SW480 (cell line): ENCODE results near the gene DNAJB13.
"Not testable (repeated sequence)": the region's sequence is repeated elsewhere in the genome, so short reads cannot be mapped to it uniquely, and the experiment has no call there.

Source experiments
- DNase-seq: peaks from one replicate; pipeline ENCODE4 v3.0.0-alpha.2; 2016; ENCODE audit warnings: low spot score

The DNAJB13 gene

DNA sequence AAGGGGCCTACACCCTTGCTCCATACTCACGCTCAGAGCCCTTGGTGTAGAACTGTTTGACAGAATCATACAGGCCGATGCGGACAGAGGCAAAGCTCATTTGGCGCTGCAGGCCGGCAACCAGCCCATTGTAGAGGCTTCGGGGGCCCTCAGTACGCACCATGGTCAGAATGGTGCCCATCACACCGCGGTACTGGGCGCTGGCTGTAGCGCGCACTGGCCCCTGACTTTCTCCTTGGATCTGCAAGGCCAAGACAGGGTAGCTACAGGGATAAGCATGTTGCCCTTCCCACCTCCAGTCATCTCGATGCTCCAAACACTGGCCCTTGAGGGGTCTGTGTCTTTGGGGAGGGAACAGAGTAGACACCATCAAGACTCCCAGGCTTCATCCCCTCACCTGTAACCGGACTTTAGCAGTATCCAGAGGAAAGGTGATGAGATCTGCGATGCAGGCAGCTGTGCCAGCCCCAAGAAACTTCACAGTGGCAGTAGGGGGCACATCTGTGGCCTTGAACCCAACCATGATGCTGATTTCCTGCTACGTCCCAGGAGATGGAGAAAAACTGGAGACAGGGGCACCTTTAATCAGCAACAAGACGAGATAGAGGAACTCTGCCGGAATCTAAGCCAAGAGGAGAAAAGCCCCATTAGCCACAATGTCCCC, 27.2 kb downstream of the DNAJB13 start:
- DNase-seq = no peak

DNA sequence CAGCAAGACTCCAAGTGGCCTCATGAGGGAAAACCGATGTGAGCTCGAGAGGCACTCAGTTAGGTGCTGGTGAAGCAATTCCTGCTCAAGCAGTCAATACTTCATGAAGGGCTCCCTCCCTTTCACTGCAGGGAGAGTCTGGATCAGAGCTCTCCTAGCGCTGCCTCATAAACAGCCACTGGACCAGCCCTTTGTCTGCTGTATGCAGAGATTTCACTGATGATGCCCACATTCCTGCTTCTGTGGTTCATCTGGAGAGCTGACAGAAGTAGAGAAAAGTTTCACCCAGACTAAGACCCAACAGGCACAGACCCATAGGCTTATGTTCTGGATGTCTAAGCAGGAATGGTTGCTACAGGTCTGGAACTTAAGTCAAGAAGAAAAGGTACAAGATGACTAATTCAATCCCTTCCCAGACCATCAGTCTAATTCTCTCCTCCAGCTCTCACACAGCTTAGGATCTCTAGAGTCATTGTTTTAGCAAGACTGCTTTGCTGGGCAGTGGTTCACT, 27.8 kb downstream of the DNAJB13 start:
- DNase-seq = no peak

DNA sequence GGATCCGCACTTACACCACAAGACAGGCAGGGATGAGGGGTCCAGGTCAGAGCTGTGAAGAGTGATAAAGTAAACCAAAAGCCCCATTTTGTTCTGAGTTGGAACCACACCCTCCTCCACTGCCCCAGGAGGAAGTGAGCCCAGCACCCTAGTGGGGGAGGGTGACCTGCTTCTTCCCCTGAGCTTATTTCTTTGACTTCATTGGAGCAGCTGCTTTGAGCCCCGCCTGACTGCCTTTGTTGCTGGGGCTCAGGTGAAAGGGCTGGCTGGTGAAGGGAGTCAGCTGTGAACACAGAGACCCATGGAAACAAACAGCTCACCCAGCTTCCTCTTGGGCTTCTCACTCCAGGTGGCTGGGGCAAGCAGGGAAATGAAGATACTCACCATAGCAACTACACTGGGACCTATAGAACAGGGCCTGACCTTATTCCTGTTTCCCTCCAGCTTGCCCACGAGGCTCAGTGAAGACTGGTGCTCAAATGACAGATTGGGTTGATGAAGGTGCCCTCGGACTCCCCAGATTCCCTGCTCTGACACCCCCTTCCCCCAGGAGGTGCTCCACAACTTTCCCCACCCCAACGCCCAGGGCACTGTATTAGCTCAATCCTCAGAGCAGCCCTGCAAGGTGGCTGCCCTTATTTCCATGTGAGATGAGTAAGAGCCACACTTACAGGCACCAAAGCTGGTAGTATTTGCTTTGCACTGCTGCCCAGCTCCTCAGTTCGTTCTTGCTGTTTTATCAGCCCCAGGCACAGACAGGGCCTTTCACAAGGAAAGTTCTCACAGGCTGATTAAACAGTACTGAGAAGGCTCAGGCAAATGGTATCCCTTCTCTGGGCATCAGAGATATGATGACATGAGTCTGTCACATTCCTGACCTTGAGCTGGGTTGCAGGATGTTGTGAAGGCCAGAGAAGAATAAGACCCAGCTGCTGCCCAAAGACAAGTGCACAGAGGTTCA, 29.5 kb downstream of the DNAJB13 start:
- no peak for DNase-seq

DNA sequence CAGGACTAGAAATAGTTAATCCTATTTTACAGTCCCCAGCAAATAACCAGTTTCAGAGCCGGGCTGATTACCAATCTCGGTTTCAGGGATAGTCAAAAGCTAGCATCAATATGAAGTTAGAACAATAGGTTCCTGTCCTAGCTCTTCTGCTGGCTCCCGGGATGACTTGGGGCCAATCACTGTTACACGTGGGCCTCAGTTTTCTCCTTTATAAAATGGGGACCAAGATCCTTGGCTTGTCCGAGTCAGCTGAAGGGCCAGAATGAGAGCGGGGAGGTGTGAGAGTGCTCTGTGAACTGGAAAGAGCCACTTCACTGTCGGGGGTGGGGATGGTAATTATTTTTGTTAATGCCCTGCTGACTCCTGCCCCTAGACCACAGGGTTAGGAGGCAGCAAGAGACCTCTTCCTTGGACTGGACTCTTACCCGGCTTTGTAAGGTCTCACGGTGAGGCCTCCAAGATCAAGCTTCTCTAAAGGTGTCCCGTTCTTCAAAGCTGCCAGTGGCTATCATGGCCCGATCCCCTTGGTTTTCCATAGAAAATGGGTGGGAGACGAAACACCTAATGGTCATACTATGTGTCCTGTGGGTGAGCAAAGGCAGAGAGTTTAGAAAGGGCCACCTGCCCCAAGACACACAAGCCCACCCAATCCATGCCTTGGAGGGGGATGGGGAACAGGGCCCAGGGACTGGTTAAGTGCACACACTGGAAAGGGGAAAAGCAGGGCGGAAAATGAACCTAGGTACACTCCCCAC, 30.4 kb downstream of the DNAJB13 start:
- no peak for DNase-seq

DNA sequence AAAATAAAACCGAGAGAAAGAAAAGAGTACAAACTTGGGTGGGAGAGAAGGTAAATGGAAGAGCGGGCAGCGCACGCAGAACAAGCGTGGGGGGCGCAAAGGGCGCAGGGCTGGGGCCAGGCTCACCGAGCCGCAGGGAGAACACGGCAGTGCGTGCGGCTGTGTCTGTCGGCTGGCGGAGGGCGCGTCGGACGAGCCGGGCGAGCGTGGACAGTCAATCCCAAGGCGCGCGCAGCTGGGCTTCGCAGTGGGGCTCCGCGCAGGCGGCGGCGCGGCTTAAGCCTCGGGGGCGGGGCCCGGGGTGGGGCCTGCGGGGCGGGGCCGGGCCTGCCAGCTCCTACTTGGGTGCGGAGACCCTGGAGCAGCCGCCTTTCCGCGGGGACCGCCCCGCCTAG, 31.8 kb downstream of the DNAJB13 start, which contains the start of gene UCP2:
Gene UCP2, minus strand, starts transcription at position 249 of the 395 bp plus-strand sequence. CDS start 4,465 bp downstream, outside the sequence.
- peak; percentile 82 for DNase-seq

DNA sequence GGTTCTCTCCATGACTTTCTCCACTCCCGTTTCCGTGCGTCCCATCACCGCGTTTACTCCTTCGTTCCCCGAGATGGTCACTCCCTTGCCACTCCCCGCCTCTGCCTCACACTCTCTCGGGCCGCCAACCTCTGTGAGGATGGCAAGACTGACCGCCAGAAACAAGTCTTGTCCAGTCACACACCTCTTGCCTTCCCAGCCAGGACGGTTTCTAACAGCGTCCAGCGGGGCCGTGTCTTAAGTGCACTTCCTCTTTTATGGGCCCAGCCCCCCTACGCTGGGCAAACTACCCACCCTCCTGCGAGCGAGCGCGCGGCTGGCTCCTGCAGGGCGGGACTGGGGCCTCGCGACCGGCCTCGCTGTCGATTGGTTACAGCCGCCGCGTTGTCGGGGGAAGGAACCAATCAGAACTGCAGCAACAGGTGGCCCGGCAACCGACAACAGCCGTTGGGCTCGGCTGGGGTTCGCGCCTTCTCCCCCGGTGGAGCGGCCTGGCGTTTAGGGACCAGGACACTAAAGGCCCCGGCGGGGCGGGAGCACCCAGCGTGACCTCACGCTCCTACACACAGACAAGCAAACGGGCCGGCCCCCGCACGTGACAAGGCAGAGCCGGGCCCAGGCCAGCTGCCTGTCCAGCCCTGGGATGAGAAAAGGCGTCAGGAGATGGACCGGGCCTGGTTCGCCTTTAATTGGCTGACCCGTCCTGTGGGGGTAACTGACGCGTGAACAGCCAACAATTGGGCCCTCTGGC, 32.3 kb downstream of the DNAJB13 start:
- DNase-seq = peak; percentile 93

DNA sequence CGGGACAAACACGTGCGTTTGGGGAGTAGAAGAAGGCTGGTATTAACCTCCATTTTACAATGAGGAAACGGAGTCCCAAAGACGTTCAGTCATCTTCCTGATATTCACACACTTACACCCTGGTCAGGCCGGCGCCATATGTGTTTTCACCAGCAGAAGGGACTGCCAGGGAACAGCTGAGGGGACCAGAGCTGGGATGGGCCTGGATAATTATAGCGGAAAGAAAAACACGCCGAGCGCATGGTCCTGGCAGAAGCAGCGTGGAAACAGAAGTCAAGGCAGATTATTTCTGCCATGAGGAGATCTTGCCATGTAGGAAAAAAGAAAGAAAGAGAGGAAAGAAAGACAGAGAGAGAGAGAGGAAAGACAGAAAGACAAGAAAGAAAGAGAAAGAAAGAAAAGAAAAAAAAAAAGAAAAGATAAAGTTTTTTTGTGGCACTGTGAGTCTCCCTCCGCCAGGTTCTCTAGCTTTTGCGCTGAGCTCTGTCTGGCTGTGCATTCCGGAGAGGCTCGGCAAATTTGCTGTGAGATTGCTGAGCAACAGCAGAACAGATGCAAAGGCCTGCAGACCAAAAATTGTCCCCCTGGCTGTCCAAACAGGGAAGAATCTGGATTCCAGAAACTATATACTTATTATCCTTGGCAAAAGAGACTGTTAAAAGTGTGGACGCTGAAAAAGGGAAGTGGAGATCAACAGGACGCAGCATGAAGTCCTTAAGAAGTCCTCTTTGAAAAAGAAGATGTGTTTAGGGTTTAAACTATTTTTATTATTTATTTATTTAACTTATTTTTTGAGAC, 33.1 kb downstream of the DNAJB13 start:
- DNase-seq = no peak

DNA sequence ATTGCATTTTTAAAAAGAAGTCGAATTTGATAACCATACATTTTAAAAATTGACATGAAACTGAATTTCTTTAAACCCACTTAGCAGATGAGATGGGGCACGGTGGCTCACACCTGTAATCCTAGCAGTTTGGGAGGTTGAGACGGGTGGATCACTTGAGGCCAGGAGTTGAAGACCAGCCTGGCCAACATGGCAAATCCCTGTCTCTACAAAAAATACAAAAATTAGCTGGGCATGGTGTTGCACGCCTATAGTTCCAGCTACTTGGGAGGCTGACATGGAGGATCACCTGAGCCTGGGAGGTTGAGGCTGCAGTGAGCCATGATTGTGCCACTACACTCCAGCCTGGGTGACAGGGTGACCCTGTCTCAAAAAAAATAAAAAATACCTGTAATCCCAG, 34.8 kb downstream of the DNAJB13 start:
- DNase-seq = not testable (repeated sequence)

DNA sequence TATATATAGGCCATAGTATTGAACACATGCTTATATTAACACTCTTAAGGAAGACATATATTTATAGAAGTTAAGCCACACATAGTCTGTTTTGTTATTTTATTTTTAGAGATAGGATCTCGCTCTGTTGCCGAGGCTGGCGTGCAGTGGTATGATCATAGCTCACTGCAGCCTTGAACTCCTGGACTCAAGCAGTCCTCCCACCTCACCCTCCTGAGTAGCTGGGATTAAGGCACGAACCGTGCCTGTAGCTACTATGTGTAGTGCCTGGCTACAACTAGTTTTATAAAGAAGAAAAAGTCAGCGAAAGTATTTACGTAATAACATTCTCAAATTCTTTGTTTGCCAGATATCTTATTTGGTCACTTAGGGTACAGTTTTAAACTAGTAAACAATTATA, 37.4 kb downstream of the DNAJB13 start:
- no peak for DNase-seq

DNA sequence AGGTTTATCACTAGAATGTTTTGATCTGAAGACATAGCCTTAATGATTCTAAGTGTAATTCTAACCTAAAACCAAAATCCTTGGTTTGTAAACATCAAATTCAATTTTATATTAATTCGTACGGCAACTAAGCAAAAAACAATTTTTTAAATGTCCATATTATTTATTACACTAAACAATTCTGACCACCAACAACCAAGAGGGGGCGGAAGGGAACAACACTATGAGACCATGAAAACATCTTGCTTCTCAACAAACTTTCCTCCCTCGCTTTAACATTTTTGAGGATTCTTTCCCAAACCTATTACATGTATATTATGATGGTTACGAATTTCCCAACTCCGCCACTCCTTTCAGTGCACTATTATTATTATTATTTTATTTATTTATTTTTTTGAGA, 38.3 kb downstream of the DNAJB13 start:
- DNase-seq = no peak

DNA sequence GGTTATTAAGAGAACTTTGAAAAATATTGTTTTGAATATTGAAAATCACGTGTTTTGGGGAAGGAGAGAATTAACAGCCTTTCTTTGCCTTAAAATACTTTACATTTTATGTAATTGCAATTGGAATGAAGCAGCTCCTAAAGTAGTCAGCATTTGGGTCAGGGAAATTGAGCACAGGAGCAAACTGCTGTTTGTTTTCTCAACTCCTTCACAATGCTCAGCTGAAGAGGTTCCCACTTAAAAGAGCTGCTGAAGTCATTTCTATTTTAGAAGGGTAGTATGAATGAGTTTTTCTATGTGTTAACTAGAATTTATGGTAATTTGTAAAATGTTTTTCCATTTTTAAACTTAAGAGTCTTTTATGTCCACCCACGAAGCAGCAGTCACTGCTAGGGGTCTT, 39.9 kb downstream of the DNAJB13 start:
- DNase-seq = no peak

DNA sequence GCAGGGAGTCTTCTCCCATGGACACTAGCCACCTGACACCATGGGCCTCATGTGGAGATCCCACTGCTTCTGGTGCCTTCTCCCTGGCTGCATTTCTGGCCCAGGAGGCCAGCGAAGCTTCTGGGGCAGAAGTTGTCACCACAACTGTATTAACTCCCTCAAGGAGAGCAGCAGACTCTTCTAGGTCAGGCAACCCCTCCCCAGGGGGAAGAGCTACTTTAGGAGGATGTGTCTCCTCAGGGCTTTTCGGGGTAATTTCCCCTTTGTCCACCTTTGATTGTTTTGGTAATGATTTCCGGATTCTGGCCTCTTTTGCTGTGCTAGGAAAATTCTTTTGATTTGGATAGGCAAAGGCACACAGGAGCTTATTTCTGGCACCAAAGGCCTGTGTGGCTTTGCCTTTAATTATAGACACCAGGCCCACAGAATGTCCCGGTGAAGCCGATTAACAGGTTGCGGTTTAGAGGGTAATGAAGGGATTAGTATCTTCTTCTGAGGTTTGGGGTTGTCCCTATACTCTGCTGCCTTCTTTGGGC, 40.7 kb downstream of the DNAJB13 start:
- no peak for DNase-seq

DNA sequence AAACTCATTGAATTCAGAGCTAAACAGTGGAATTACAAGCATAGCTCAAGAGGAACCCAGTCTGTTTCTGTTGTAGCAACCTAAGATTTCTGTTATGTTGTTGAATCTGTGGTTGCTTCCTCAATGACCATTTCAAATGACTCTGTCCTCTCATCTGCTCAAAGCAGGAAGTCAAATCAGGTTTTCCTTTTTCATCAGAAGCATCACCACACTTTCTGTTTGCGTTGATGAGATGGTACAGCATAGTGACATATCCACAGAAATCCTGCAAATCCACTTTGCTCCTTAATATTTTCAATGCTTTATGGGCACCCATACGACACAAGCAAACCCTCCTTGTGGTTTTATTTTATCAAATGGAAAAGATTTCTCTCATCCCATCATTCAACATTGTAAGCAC, 44.4 kb downstream of the DNAJB13 start:
- no peak for DNase-seq

DNA sequence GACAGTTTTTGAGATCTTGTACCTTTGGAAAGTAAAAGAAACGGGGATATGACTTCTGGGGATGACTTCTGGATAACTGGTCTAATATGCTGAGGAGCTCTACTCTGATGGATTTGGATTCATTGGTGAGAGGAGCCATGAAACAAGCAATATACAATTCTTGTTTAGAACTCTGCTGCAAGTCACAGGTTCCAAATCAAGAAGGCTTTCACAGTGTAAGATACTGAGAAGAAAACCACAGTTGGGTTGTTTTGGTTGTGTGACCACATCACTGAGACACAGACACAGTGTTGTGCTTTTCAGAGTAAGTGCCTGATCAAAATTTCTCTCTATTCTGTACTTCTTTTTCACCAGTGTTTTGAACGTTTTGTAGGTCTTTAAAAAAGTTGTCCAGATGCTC, 44.9 kb downstream of the DNAJB13 start:
- no peak for DNase-seq

DNA sequence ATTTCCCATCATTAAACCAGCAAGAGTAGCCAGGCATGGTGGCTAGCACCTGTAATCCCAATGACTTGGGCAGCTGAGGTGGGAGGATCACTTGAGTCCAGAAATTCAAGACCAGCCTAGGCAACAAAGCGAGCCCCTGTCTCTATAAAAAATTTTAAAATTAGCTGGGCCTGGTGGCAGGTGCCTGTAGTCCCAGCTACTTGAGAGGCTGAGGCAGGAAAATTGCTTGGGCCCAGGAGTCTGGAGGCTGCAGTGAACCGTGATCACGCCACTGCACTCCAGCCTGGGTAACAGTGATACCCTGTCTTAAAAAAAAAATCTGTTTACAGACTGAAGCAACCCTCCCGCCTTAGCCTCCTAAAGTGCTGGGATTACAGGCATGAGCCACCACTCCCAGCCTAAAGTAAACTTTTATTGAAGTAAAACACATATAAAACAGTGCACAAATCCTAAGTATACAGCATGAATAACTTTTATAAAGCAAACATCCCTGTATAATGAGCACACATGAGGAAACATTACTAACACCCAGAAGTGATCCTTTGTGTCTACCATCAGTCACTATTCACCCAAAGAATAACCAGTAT, 45.4 kb downstream of the DNAJB13 start:
- DNase-seq = no peak

DNA sequence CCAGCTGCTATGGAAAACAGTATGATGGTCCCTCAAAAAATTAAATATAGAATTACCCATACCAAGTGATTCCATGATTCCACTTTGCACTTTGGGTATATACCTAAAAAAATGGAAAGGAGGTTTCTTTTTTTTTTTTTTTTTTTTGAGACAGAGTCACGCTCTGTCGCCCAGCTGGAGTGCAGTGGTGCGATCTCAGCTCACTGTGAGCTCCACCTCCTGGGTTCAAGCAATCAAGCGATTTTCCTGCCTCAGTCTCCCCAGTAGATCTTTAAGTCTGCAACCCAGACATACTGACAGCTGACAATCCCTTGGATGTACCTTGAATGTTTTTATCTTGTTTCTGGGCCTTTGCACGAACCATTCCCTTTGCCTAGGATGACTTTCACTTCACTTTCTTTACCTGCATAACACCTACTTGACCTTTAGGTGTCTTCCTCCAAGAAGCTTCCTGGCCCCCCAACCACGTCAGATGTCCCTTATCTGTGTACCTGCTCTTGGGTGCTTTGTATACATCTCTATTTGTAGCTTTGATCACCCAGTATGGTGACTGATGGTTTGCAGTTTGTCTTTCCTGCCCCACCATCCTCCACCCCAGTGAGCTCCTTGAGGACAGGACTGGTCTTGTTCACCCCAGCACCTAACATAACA, 46.4 kb downstream of the DNAJB13 start:
- DNase-seq = no peak

DNA sequence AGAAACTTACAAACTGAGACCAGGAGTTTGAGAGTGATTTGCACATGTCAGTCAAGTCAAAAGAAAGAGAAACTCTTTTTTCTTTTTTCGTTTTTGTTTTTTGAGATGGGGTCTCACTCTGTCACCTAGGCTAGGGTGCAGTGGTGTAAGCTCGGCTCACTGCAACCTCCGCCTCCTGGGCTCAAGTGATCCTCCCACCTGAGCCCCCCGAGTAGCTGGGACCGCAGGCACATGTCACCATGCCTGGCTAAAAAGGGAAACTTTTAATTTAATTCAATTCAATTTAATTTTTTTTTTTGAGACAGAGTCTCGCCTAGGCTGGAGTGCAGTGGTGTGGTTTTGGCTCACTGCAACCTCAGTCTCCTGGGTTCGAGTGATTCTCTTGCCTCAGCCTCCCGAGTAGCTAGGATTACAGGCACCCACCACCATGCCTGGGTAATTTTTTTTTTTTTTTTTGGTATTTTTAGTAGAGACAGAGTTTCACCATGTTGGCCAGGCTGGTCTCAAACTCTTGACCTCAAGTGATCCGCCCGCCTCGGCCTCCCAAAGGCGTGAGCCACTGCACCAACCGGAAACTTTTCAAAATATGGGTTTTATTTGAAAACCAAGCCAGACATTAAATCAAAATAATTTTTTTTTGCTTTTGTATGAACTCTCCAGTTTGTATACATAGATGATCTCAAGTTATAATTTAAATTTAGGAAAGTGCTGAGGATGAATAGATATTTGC, 48.2 kb downstream of the DNAJB13 start:
- no peak for DNase-seq

DNA sequence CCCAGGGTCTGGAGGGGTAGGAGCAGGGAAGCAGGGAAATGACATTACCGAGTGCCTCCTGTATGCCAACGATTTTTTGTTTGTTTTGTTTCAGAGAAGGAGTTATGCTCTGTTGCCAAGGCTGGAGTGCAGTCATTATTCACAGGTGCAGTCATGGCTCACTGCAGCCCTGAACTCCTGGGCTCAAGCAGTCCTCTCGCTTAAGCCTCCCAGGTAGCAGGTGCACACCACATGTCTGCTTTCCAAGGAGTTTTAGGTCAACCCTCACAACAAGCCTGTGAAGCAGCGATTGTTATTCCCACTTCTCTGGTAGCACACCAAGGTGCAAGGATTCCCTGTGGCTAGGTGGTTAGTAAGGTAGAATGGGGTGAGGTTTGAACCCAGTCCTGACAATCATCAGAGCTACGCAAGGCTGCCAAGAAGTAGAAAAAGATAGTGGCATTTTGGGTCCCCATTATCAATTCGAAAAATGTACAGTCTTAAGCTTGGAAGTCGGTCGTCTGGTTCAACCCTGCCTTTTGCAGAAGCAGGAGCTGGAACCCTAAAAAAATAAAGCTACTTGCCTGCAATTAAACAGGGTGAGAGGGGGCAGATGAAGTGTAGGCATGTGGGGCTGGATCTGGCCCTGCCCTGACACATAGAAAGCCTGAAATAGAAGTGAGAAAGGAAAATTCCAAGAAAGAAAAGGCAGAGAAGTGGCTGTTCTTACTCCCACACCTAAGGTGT, 48.9 kb downstream of the DNAJB13 start:
- no peak for DNase-seq
